HL-60 (cell line): ENCODE results near the gene UGT1A5.
"Not testable (repeated sequence)": the region's sequence is repeated elsewhere in the genome, so short reads cannot be mapped to it uniquely, and the experiment has no call there.

ENCODE experiments used
- DNase-seq, 2 experiments: peaks; one replicate each; pipeline ENCODE4 v3.0.0-alpha.2; 2010 to 2020; ENCODE audit warnings: low read depth in 1 of 2, low spot score in 1 of 2
- H3K27ac ChIP-seq: fragments of 250-450 bp; sonication (Bioruptor Pico); replicated peaks from 2 replicates; pipeline ENCODE4 v1.5.1; 2020; ENCODE audit warnings: mild to moderate bottlenecking, moderate library complexity
- H3K27me3 ChIP-seq: fragments of 250-450 bp; sonication (Bioruptor Pico); 2 replicates; pipeline ENCODE4 v1.5.1; 2021; ENCODE audit warnings: mild to moderate bottlenecking, moderate library complexity; ENCODE audit not compliant: insufficient read depth, poor library complexity, severe bottlenecking
- H3K4me3 ChIP-seq: replicated peaks from 2 replicates; pipeline ENCODE4 v1.5.1; 2011; ENCODE audit warnings: mild to moderate bottlenecking, control low read depth, low read length; ENCODE audit not compliant: insufficient read depth
- GABPA ChIP-seq: IDR thresholded peaks from 2 replicates; pipeline ENCODE4 v1.6.1; 2012; ENCODE audit warnings: low read depth
- POLR2AphosphoS5 ChIP-seq: IDR thresholded peaks from 2 replicates; pipeline ENCODE4 v1.6.1; 2012; ENCODE audit warnings: low read depth
- SPI1 ChIP-seq: IDR thresholded peaks from 2 replicates; pipeline ENCODE4 v1.6.1; 2012; ENCODE audit warnings: low read depth, mild to moderate bottlenecking, borderline replicate concordance
- TF ChIP-seq, protein P1 (sequence below): IDR thresholded peaks from one replicate; pipeline ENCODE4 v1.5.1; 2011; ENCODE audit warnings: low read length, control low read depth, inconsistent platforms; ENCODE audit not compliant: insufficient read depth
- TF ChIP-seq, protein P2 (sequence below): IDR thresholded peaks from 2 replicates; pipeline ENCODE4 v1.6.1; 2012; ENCODE audit warnings: low read depth; ENCODE audit not compliant: insufficient replicate concordance

The UGT1A5 gene

GRCh38 chr2:233728723-233729301, 16.1 kb downstream of the UGT1A5 start, which contains the start of gene UGT1A3:
Gene UGT1A3 (plus strand): TSS chr2:233729042. CDS start chr2:233729127, 85 bp downstream.
- H3K27me3 ChIP-seq = no peaks in the 10 kb centered on the region
- DNase-seq = no peak
- no peak within 1 kb of the TSS for H3K4me3 ChIP-seq
- no peak within 1 kb of the TSS for H3K27ac ChIP-seq
- TF ChIP-seq, protein P1, sequence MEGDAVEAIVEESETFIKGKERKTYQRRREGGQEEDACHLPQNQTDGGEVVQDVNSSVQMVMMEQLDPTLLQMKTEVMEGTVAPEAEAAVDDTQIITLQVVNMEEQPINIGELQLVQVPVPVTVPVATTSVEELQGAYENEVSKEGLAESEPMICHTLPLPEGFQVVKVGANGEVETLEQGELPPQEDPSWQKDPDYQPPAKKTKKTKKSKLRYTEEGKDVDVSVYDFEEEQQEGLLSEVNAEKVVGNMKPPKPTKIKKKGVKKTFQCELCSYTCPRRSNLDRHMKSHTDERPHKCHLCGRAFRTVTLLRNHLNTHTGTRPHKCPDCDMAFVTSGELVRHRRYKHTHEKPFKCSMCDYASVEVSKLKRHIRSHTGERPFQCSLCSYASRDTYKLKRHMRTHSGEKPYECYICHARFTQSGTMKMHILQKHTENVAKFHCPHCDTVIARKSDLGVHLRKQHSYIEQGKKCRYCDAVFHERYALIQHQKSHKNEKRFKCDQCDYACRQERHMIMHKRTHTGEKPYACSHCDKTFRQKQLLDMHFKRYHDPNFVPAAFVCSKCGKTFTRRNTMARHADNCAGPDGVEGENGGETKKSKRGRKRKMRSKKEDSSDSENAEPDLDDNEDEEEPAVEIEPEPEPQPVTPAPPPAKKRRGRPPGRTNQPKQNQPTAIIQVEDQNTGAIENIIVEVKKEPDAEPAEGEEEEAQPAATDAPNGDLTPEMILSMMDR = no peak
- TF ChIP-seq SPI1 (no peak), GABPA (no peak), POLR2AphosphoS5 (no peak)
- TF ChIP-seq, protein P2, sequence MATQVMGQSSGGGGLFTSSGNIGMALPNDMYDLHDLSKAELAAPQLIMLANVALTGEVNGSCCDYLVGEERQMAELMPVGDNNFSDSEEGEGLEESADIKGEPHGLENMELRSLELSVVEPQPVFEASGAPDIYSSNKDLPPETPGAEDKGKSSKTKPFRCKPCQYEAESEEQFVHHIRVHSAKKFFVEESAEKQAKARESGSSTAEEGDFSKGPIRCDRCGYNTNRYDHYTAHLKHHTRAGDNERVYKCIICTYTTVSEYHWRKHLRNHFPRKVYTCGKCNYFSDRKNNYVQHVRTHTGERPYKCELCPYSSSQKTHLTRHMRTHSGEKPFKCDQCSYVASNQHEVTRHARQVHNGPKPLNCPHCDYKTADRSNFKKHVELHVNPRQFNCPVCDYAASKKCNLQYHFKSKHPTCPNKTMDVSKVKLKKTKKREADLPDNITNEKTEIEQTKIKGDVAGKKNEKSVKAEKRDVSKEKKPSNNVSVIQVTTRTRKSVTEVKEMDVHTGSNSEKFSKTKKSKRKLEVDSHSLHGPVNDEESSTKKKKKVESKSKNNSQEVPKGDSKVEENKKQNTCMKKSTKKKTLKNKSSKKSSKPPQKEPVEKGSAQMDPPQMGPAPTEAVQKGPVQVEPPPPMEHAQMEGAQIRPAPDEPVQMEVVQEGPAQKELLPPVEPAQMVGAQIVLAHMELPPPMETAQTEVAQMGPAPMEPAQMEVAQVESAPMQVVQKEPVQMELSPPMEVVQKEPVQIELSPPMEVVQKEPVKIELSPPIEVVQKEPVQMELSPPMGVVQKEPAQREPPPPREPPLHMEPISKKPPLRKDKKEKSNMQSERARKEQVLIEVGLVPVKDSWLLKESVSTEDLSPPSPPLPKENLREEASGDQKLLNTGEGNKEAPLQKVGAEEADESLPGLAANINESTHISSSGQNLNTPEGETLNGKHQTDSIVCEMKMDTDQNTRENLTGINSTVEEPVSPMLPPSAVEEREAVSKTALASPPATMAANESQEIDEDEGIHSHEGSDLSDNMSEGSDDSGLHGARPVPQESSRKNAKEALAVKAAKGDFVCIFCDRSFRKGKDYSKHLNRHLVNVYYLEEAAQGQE = no peak

DNA sequence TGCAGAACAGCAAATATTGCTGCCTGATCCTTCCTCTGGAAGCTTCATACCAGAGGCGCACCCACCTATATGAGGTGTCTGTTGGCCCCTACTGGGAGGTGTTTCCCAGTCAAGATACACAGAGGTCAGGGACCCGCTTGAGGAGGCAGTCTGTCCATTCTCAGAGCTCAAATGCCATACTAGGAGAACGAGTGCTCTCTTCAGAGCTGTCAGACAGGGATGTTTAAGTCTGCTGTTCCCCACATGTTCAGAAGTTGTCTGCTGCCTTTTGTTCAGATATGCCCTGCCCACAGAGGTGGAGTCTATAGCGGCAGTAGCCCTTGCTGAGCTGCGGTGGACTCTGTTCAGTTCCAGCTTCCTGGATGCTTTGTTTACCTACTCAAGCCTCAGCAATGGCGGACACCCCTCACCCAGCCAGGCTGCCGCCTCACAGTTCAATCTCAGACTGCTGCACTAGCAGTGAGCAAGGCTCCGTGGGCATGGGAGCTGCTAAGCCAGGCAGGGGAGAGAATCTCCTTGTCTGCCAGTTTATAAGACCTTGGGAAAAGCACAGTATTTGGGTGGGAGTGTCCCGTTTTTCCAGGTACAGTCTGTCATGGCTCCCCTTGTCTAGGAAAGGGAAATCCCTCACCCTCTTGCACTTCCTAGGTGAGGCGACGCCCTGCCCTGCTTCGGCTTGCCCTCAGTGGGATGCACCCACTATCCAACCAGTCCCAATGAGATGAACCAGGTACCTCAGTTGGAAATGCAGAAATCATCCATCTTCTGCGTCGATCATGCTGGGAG, 24.4 kb downstream of the UGT1A5 start:
- H3K27me3 ChIP-seq, H3K27ac ChIP-seq, H3K4me3 ChIP-seq, DNase-seq: not testable (repeated sequence)

GRCh38 chr2:233740870-233741269, 28.2 kb downstream of the UGT1A5 start:
- H3K27me3 ChIP-seq = peaks cover 2% of the 10 kb centered on the region
- TF ChIP-seq SPI1 = no peak
- TF ChIP-seq GABPA = no peak
- TF ChIP-seq, protein P1 = no peak
- TF ChIP-seq, protein P2 = no peak
- TF ChIP-seq POLR2AphosphoS5 = no peak
- H3K4me3 ChIP-seq = no peak overlapping the region
- no peak for DNase-seq
- no peak overlapping the region for H3K27ac ChIP-seq

DNA sequence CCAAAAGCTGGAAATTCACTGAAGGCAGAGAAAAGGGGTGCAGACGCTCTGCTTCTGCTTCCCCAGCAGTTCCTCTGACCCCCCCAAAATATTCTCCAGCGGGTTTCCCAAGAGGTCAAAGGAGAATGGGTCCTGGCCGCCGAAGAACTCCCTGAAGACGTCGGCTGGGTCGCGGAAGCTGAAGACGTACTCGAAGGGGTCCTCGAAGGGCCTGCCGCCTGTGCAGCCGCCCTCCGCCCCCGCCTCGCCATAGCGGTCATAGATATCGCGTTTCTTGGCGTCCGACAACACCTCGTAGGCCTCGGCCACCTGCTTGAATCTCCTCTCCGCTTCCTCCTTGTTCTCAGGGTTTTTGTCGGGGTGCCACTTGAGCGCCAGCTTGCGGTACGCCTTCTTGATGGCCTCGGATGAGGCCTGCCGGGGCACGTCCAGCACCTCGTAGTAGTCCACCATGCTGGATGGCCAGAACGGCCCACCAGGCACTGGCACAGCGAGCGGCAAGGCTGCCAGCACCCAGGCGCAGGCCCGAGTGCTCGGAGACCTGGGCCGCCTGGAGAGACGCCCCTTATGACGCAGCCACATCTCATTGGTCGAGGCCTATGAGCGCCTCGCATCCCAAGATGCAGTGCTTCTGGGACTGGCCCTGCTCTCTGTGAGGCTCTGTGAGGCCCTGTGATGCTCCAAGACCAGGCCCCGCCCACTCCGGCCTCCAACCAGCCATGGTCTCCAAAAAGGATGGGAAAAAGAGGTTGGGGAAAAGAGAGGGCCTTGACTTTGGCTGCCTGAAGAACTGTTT, 31.0 kb downstream of the UGT1A5 start:
- Histone ChIP-seq H3K27ac (no peak overlapping the region), H3K4me3 (no peak overlapping the region), H3K27me3 (peaks cover 2% of the 10 kb centered on the region)
- TF ChIP-seq GABPA = no peak
- no peak for TF ChIP-seq SPI1
- TF ChIP-seq, protein P1 = no peak
- no peak for TF ChIP-seq POLR2AphosphoS5
- TF ChIP-seq, protein P2 = no peak
- DNase-seq = no peak
